Measurements from ENCODE around the gene ENTR1. TPM values are rescaled to one million over a fixed set of nuclear protein-coding genes. Genes with fewer than 3 reads are reported as not detected.

Gene ENTR1
- total RNA-seq, 1 donor from 2014 or later = 27.7 TPM

GRCh38 chr9:136445799-136446198, 35.4 kb upstream of the ENTR1 start:
- Histone ChIP-seq H3K9me3 (no peaks in the 10 kb centered on the region), H3K27me3 (no peaks in the 10 kb centered on the region), H3K4me3 (no peak overlapping the region), H3K4me1 (no peaks in the 10 kb centered on the region), H3K36me3 (peaks cover 89 to 98% of the 10 kb centered on the region in 2 donors), H3K27ac (no peak overlapping the region)
- intact Hi-C loops (cut with DNase I) = no loop called here
- DNase-seq (ENCODE audit: low spot score in 2 of 2) = no peak
- TF ChIP-seq CTCF (IDR thresholded peaks at IDR 0.05) = no peak

- Histone ChIP-seq H3K27ac (no peak overlapping the region), H3K27me3 (no peaks in the 10 kb centered on the region), H3K9me3 (no peaks in the 10 kb centered on the region), H3K4me3 (no peak overlapping the region), H3K4me1 (peaks cover 2 to 4% of the 10 kb centered on the region in 2 donors), H3K36me3 (peaks cover 81 to 86% of the 10 kb centered on the region in 2 donors)
- TF ChIP-seq CTCF (IDR thresholded peaks at IDR 0.05) = no peak
- intact Hi-C loops (cut with DNase I) = no loop called here
- no peak for DNase-seq (ENCODE audit: low spot score in 2 of 2)
Measured at GRCh38 chr9:136444102-136444501, 33.7 kb upstream of the ENTR1 start.

- H3K36me3 ChIP-seq = peaks cover 77 to 82% of the 10 kb centered on the region in 2 donors
- no peak overlapping the region for H3K27ac ChIP-seq
- intact Hi-C loops (cut with DNase I) = no loop called here
- TF ChIP-seq CTCF (IDR thresholded peaks at IDR 0.05) = no peak
- DNase-seq (ENCODE audit: low spot score in 2 of 2) = no peak
- no peak overlapping the region for H3K4me3 ChIP-seq
- H3K9me3 ChIP-seq = no peaks in the 10 kb centered on the region
- H3K4me1 ChIP-seq = peaks cover 2 to 4% of the 10 kb centered on the region in 2 donors
- no peaks in the 10 kb centered on the region for H3K27me3 ChIP-seq
Measured at GRCh38 chr9:136443687-136444086, 33.3 kb upstream of the ENTR1 start.

- Histone ChIP-seq H3K27ac (no peak overlapping the region), H3K4me1 (peaks cover 5 to 8% of the 10 kb centered on the region in 2 donors), H3K4me3 (no peak overlapping the region), H3K36me3 (peaks cover 71 to 76% of the 10 kb centered on the region in 2 donors), H3K27me3 (no peaks in the 10 kb centered on the region), H3K9me3 (no peaks in the 10 kb centered on the region)
- TF ChIP-seq CTCF (IDR thresholded peaks at IDR 0.05) = no peak
- DNase-seq (ENCODE audit: low spot score in 2 of 2) = no peak
- intact Hi-C loops (cut with DNase I) = no loop called here
Measured at GRCh38 chr9:136443087-136443486, 32.7 kb upstream of the ENTR1 start.

GRCh38 chr9:136442265-136442664, 31.9 kb upstream of the ENTR1 start:
- no peak overlapping the region for H3K4me3 ChIP-seq
- H3K9me3 ChIP-seq = no peaks in the 10 kb centered on the region
- peaks cover 13 to 15% of the 10 kb centered on the region in 2 donors for H3K4me1 ChIP-seq
- no peak for DNase-seq (ENCODE audit: low spot score in 2 of 2)
- no peaks in the 10 kb centered on the region for H3K27me3 ChIP-seq
- H3K36me3 ChIP-seq = peaks cover 63 to 68% of the 10 kb centered on the region in 2 donors
- no peak for TF ChIP-seq CTCF (IDR thresholded peaks at IDR 0.05)
- no peak overlapping the region for H3K27ac ChIP-seq
- intact Hi-C loops (cut with DNase I) = no loop called here

- TF ChIP-seq CTCF (IDR thresholded peaks at IDR 0.05) = no peak
- H3K36me3 ChIP-seq = peaks cover 58 to 63% of the 10 kb centered on the region in 2 donors
- peaks cover 14 to 15% of the 10 kb centered on the region in 2 donors for H3K4me1 ChIP-seq
- no peak overlapping the region for H3K4me3 ChIP-seq
- no peaks in the 10 kb centered on the region for H3K9me3 ChIP-seq
- intact Hi-C loops (cut with DNase I) = no loop called here
- H3K27me3 ChIP-seq = no peaks in the 10 kb centered on the region
- no peak for DNase-seq (ENCODE audit: low spot score in 2 of 2)
- H3K27ac ChIP-seq = no peak overlapping the region
Measured at GRCh38 chr9:136441681-136442245, 31.3 kb upstream of the ENTR1 start.

Measured in ascending aorta (tissue), 2 donors.